22Rv1 (cell line): Measurements from ENCODE around the gene UBE2E2.

Source experiments
- H3K27ac ChIP-seq: fragments of 450-650 bp; 2 replicates; pipeline ENCODE4 v1.5.1; 2017
- ZFX ChIP-seq: fragments of 450-650 bp; IDR thresholded peaks from 2 replicates; pipeline ENCODE4 v1.6.1; 2017; ENCODE audit warnings: antibody characterized with exemption, borderline replicate concordance
- TF ChIP-seq, protein P1 (sequence below): fragments of 450-650 bp; IDR thresholded peaks from 2 replicates; pipeline ENCODE4 v1.5.1; 2017; ENCODE audit warnings: mild to moderate bottlenecking

The UBE2E2 gene

DNA sequence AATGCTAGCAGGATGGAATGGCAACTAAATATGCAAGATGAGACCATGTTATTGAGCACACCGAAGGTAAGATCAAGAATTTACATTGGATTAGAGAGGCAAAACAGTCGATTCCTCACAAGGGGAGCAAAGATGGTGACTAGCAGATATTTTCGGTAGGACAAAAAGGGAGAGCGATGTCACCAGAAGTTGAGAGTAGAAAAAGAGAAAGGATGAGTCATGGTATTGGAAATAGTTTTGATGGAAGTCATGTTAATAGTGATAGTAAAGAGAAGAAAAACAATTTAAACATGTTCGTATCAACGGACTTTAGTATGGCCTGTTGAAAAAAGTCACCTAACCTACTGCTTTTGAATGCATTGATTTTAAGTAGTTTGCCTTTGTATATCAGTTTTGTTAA, 55.0 kb downstream of the UBE2E2 start:
- no peak for TF ChIP-seq ZFX
- TF ChIP-seq, protein P1, sequence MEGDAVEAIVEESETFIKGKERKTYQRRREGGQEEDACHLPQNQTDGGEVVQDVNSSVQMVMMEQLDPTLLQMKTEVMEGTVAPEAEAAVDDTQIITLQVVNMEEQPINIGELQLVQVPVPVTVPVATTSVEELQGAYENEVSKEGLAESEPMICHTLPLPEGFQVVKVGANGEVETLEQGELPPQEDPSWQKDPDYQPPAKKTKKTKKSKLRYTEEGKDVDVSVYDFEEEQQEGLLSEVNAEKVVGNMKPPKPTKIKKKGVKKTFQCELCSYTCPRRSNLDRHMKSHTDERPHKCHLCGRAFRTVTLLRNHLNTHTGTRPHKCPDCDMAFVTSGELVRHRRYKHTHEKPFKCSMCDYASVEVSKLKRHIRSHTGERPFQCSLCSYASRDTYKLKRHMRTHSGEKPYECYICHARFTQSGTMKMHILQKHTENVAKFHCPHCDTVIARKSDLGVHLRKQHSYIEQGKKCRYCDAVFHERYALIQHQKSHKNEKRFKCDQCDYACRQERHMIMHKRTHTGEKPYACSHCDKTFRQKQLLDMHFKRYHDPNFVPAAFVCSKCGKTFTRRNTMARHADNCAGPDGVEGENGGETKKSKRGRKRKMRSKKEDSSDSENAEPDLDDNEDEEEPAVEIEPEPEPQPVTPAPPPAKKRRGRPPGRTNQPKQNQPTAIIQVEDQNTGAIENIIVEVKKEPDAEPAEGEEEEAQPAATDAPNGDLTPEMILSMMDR, result no peak
- no peak overlapping the region for H3K27ac ChIP-seq

DNA sequence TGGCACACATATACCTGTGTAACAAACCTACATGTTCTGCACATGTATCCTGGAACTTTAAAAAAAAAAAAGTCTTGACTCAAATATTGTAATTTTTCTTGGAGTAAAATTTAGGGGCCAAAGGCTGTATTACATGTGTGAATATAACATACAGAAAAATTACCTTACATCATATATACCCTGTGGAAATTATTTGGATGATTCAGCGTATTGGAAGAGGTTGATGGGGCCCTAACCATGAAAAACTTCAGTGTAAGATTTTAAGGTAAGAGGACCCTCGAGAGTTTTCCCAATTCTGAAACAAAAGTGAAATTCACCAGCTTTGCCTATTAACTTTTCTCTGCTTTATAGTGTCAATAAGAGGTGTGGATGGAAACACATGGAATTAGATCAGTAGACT, 56.4 kb downstream of the UBE2E2 start:
- no peak overlapping the region for H3K27ac ChIP-seq
- TF ChIP-seq ZFX, result no peak
- TF ChIP-seq, protein P1, result no peak

DNA sequence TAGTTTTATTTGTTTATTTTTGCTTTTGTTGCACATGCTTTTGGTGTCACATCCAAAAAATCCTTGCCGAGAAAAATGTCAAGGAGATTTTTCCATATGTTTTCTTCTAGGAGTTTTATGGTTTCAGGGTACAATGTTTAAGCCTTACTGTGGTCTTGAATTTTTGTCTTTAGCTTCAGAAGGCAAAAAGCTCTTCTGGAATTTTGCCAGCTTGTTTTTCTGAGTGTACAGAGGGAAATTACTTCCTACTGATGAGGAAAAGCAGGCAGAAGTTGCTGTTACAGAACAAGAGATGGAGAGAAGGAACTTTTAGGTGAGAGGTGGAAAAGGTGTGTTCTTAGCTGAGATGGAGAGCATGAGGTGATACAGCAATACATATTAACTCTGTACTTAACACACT, 59.6 kb downstream of the UBE2E2 start:
- H3K27ac ChIP-seq, result no peak overlapping the region
- TF ChIP-seq, protein P1, result no peak
- TF ChIP-seq ZFX, result no peak

DNA sequence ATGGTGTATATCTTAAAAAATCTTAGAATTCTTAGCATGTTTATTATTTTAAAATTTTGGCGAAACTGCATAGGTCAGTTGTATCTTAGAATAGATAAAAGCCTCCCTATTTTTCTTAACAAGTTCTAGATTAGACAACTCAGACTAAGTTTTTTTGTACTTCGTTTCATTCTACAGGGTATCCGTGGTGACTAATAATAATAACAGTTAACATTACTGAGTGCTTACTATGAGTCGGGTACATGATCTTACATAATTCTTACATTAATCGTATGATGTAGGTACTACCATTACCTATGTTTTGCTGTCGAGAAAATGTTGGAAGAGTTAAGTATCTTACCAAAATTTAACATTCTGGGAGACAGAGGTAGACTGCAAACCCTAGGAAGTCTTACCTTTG, 60.7 kb downstream of the UBE2E2 start:
- no peak overlapping the region for H3K27ac ChIP-seq
- TF ChIP-seq, protein P1, result no peak
- TF ChIP-seq ZFX, result no peak

DNA sequence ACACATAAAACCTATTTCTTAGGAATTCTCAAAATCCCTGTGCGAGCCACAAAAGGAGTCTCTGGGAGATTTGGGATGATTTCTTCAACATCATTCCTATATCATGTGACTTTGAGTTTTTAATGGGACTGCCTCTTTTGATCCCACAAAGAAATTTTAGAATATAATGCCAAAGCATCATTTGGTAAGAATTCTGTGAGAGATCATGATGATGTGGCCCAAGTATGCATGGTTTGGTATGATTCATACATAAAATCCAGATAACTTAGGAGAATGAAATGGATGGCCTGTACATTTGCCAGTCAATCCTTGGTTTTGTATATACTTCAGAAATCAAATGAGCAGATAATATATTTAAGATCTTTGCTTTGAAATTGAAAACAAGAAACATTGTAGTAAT, 61.3 kb downstream of the UBE2E2 start:
- no peak overlapping the region for H3K27ac ChIP-seq
- no peak for TF ChIP-seq ZFX
- TF ChIP-seq, protein P1, result no peak

DNA sequence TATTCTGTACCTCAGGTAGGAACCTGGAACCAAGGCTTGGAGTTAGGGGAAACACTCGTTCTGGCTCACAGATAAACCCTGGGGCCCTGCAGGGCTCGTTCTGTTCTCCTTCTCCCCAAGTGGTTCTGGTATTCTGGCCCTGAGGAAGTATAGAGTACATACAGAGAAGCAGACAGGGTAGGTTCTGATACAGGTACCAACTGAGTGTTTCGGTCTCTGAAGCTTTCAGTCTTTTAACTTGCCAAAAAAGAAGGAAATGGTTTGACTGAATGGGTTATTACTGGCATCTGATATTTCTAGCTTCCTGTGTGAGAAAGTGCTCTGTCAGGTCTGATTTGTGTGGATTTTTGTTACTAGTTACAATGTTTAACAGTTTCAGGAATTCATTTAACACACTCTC, 67.3 kb downstream of the UBE2E2 start:
- TF ChIP-seq ZFX, result no peak
- TF ChIP-seq, protein P1, result no peak
- no peak overlapping the region for H3K27ac ChIP-seq

DNA sequence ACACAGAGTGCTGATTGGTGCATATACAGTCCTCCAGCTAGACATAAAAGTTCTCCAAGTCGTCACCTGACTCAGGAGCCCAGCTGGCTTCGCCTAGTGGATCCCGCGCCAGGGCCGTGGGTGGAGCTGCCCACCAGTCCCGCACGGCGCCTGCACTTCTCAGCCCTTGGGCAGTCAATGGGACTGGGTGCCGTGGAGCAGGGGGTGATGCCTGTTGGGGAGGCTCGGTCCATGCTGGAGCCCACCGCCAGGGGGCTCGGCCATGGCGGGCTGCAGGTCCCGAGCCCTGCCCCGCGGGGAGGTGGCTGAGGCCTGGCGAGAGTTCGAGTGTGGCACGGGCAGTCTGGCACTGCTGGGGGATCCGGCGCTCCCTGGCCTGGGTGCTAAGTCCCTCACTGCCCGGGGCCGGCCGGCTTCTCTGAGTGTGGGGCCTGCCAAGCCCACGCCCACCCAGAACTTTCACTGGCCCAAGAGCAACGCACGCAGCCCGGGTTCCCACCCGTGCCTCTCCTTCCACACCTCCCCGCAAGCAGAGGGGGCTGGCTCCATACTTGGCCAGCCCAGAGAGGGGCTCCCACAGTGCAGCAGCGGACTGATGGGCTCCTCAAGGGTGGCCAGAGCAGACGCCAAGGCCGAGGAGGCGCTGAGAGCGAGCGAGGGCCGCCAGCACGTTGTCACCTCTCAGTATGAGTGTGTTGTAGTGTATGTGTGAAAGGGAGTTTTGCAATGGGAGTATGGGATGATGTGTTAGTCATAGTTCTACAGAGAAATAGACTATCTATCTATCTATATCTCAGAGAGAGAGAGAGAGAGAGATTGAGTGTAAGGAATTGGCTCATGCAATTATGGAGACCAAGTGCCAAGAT, 69.0 kb downstream of the UBE2E2 start:
- TF ChIP-seq ZFX, result no peak
- TF ChIP-seq, protein P1, result no peak
- no peak overlapping the region for H3K27ac ChIP-seq
